Cardiac ventricle fibroblast (primary cell): ENCODE data around the gene PRUNE1. TPM values are rescaled to one million over a fixed set of nuclear protein-coding genes. Genes with fewer than 3 reads are reported as not detected.

Experiments used
- total RNA-seq: library from RNA; depleted of rRNA; stranded (reverse); fragments of >200 nt; gene quantifications from 2 replicates; pipeline ENCODE4 v1.2.3, GENCODE V29; 2015

Gene PRUNE1, protein sequence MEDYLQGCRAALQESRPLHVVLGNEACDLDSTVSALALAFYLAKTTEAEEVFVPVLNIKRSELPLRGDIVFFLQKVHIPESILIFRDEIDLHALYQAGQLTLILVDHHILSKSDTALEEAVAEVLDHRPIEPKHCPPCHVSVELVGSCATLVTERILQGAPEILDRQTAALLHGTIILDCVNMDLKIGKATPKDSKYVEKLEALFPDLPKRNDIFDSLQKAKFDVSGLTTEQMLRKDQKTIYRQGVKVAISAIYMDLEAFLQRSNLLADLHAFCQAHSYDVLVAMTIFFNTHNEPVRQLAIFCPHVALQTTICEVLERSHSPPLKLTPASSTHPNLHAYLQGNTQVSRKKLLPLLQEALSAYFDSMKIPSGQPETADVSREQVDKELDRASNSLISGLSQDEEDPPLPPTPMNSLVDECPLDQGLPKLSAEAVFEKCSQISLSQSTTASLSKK
- total RNA-seq: 10.6 and 11.8 TPM in 2 replicates

DNA sequence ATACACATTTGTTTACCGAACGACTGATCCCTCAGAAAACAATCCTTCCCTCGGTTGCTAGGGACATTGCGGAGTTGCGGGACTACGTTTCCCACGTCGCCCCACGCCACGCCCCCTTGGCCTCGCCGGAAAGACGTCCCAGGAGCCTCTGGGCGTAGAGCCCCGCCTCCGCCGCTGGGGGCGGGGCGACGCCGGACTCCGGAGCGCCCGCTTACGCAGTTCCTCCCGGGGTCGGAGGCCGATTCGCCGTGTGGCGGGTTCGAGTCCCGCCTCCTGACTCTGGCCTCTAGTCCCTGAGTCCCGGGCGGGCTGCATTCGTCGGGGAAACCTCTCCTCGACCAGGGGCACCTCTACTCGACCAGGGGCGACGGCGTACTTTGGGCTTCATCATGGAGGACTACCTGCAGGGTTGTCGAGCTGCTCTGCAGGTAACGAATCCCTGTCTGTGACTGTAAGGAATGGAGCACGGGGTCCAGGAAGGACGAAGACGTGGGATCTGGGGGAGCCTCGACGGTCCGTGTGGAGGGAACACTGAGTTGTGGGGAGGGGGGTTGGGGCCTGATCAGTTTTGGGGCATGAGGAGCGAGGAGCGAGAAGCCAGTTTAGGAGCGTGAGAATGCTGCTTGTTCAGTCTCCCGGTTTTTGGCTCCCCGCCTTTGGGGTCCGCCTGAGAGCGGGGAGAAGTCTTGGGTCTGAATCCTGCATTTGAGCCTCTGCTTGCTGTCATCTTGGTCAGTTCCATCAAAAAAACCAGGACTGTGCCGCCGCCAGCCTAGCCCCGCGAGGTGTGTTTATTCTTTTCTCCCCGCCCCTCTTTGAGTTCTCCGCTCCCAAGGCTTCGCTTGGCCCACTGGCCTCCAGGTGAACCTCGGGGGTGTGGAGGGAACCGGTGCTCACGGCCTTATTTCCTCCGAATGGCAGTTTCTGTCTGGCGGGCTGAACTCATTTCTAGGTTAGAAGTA, at the start of gene PRUNE1:
Gene PRUNE1, plus strand, starts transcription at position 206 of the 962 bp plus-strand sequence. Its CDS starts 184 bp downstream, at position 390.

DNA sequence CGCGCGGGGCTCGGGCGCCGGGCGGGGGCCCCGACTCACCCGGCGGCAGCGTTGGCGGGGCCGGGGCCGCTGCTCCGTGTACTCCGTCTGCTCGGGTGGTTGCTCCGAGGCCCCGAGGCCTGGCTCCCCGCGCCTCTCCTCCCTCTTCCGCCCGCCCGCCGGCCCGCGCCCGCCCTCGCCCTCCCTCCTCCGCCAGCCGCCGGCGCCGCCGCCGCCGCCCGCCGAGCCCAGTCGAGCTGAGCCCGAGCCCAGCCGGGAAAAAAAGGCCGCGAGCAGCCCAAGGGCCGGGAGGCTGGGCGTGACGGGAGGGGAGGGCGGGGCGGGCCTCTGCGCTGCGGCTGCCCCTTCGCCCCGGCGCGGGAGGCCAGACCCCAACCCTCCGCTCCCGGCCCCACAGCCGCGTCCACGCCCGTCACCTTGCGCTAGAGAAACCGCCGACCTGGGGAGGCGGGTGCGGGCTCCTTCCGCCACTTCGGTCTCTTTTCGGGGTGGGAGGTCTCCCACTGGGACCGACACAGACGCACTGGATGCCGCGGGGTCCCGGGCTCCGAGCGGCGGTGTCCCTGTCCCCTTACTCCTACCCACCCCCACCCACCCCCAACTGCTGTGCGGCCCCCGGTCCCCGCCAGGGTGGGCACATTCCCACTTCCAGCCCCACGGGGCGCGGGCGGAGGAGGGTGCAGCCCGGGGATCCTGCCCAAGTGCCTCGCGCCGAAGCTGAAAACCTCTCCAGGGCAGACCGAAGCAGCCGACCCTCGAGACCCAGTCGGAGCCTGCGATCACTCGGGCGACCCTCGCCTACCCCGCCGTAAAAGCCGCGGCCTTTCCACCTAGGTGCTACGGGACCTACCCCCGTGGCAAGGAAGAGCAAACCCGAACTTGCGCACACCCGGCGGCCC, 33.4 kb upstream of the PRUNE1 start, which contains the start of gene CERS2:
Gene CERS2, minus strand, starts transcription at position 256 of the 899 bp plus-strand sequence. CDS start 5,745 bp downstream, outside the sequence.

DNA sequence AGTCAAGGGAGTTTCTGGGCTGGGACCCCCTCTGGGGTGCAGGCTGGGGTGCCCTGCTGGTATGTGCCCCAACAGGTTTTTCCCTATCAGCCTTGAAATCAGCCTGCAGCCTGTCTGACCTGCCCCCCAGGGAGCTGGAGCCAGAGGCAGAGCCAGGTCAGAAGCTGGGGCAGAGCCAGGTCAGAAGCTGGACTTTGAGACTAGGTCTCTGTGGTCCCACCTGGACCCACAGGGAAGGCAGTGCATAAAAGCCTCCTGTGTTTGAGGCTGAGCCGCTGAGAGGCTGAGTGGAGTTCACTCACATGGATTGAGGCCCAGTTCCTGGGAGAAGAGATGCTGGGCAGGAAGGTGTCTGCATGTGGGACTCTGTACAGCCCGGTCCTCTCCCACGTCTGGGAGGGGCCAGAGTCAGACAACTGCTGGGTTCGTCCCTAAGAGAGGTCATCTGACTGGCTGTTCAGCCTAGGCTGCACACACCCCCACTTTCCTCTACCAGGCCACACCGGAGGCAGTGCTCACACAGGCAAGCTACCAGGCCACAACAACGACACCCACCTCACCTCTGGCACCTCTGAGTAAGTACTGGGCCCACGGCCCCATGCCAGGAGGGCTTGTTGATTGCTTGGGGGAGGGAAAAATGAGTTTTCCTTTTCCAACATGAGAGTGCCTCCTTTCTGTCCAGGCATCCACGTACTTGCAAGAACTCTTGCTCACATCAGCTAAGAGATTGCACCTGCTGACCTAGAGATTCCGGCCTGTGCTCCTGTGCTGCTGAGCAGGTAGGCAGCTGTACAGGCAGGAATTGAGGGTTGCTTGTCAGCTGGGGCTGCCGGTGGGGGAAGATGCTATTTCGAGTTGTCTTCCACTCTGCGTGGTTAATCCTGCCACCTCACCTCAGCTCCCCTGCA, 26.2 kb upstream of the PRUNE1 start, which contains the start of gene ANXA9:
Gene ANXA9, plus strand, starts transcription at position 488 of the 908 bp plus-strand sequence. CDS start 814 bp downstream, outside the sequence.

DNA sequence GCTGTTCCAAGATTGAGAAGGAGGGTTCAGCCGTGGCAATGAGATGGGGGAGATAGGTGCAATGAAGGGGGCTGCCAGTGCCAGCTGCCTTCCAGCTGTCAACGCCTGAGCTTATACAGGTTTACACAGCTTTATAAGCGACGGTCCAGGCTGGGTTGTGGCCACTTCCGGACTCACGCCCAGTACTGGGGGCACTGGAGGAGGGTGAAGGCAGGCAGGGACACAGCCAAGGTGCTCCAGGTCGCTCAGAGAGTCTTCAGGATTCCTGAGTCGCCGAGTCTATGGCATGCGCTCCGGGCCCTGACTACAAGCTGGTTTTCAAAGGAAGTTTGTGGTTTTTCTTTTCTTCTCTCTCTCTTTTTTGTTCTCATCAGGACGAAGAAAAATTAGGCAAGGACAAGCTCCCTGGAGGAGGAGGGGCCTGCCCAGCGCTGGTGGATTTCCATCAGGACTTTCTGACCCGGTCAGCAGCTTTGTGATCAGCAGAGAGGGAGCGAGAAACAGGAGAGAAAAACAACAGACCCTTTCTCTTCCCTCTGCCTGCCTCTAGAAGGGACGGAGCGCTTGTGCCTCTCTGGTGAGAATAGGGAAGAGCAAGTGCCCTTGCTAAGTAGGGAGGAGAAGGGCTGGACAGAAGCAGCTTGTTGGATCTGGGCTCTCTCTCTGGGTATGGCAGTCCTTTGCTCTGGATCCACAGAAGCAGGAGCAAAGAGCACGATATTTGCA, 1.8 kb upstream of the PRUNE1 start, which contains the start of gene MINDY1:
Gene MINDY1, minus strand, starts transcription at position 576 of the 726 bp plus-strand sequence. CDS start 4,285 bp downstream, outside the sequence.

DNA sequence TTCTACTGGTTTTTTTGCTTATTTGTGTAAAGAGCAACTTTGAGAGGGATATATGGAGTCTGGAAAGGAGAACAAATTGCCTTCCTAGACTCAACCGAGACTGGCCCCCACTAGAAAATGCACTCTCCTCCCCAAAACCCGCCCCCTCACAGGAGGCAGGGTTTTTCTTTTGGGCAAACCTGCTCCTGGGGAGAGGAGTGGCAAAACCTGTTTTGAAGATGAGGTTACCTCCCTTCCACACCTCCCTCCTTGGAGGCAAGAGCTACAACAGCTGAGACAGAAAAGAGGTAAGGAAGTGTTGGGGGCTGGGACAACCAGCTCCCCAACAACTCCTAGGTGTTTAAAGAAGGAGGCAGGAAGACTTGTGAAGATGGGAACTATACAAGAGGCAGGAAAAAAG, 28.1 kb downstream of the PRUNE1 start, which contains the start of gene BNIPL:
Gene BNIPL, plus strand, starts transcription at position 231 of the 400 bp plus-strand sequence. Its CDS starts 140 bp downstream, at position 371.

DNA sequence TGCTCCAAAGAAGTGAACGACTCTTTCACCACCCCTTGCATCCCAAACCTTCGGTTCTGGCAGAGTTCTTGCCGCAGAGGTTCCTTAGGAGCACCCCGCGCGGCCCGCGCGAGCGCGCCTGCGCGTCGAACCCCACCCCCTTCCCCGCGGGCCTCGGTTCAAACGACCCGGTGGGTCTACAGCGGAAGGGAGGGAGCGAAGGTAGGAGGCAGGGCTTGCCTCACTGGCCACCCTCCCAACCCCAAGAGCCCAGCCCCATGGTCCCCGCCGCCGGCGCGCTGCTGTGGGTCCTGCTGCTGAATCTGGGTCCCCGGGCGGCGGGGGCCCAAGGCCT, 39.3 kb downstream of the PRUNE1 start, which contains the start of gene C1orf56:
Gene C1orf56, plus strand, starts transcription at position 161 of the 334 bp plus-strand sequence. Its CDS starts 97 bp downstream, at position 258.

DNA sequence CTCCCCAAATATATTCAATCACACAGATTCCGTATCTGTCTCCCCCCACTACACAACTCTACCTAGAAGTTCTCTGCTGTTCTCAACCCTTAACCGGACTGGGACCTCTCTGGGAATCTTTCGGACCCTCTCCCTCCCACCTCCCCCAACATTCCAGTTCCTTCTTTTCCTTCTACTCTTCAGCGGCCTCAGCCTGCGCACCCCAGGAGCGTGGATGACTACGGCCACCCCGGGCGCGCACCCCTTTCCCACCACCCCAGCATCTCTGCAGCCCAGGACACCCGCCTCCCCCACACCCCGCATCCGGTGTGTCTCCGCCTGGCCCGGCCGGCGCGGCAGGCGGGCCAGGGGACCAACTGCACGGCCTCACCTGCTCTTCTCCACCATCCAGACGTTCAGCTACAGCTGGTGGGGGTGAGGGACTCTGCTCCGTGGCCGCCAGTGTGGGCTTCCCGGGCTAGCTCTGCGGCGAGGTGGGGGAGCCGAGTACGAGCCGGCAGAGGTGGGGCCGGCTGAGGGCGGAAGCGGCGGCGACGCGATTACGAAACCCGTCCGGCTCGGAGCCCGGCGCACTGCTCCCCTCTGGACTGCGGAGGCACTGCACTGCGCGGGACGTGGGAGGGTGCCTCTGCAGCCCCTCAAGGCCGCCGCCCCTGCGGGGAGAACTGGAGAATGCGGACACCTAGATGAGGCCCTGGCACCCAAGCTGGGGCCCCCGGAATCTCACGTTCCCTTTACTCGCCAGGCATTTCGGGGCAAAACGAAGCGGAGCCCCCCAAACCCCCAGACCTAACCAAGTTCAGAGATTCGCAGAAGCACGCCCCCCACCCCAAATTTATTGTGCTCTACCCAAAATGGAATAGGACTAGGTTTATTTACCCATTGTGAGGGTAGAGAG, 51.1 kb downstream of the PRUNE1 start, which contains the start of gene CDC42SE1:
Gene CDC42SE1, minus strand, starts transcription at position 514 of the 898 bp plus-strand sequence. CDS start 3,892 bp downstream, outside the sequence.

DNA sequence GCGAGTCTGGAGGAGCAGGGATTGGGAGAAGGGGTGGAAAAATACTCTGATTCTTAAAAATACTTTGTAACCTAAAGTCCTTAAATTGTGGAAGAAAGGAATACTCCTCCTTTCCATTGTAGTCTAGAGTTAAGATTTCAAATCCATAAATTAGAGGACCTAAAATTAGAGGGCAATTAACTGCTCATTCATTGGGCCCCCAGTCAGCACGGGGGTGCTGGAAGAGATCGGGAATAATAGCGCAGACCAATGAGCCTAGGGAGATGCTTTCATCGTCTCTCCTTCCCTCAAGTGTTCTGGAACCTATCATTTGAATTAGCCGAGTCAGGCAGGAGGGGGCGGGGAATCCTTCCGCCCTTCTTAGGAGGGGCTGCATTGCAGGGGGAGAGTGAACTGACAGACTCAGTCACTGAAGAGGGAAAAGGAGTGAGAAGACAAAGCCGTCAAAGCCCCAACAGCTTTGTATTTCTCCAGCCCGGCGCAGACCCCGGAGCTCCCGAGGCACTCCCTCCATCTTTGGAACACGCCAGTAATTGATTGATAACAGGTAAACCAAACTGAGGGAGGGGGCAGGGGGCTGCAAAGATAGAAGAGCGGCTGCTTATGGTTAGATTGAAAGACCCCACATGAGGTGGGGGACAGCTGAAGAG, 51.9 kb downstream of the PRUNE1 start, which contains the start of gene MLLT11:
Gene MLLT11, plus strand, starts transcription at position 391 of the 650 bp plus-strand sequence. CDS start 6,828 bp downstream, outside the sequence.

DNA sequence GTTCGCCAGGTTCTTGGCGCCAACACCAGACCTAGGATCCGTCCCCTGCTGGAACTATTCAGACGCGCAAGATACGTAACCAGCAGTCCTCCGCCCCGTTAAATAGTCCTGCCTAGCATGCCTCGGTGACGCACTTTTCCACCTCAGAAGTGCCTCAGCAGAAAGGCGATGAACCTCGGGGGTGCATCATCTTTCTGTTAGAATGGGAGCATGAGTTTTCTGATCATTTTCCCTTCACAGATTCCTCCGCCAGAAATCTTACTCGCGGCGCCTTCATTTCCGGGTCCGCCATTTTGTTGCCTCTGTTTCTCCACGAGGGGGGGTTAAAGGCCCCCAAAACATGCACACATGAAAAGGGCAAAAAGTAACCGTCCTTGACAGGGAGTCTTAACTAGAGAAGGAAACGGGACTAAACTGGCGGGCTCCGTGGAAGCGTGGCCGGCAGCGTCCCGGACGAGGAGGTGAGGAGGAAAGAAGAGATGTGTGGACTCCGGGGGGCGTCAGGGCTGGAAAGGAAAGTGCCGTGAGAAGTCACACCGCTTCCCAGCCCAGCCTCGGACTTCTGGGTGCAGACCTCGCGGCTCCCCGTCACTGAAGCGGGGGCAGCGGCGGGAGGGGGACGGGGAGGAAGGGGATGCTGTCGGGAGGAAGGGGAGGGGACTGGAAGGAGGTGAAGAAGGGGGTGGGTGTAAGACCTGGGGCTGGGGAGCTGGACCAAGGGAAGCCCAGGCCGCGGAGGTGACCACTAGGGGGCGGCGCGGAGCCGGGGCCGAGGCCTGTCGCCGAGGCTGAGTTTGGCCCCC, 62.4 kb downstream of the PRUNE1 start, which contains the start of gene GABPB2:
Gene GABPB2, plus strand, starts transcription at position 288 of the 803 bp plus-strand sequence. CDS start 17,429 bp downstream, outside the sequence.

Other genes starting within 250 kb of the PRUNE1 start
- 2.8 and 3.3 TPM in 2 replicates for gene CTSS, start 242.7 kb upstream of the PRUNE1 start, total RNA-seq
- gene CTSK, start 200.2 kb upstream of the PRUNE1 start, total RNA-seq: 87.5 and 106 TPM in 2 replicates
- 33.0 and 39.6 TPM in 2 replicates for gene ARNT, start 131.8 kb upstream of the PRUNE1 start, total RNA-seq
- gene CTXND2, start 121.3 kb upstream of the PRUNE1 start, total RNA-seq: not detected in 2 replicates
- 18.0 and 18.8 TPM in 2 replicates for gene SETDB1, start 82.1 kb upstream of the PRUNE1 start, total RNA-seq
- gene CERS2, start 33.6 kb upstream of the PRUNE1 start, total RNA-seq: 67.4 and 84.2 TPM in 2 replicates
- gene ANXA9, start 26.2 kb upstream of the PRUNE1 start, total RNA-seq: not detected in 2 replicates
- 9.0 and 9.6 TPM in 2 replicates for gene MINDY1, start 1.5 kb upstream of the PRUNE1 start, total RNA-seq
- gene BNIPL, start 28.1 kb downstream of the PRUNE1 start, total RNA-seq: 0.06 TPM in 1 of 2 replicates, not detected in the other
- 3.4 and 4.8 TPM in 2 replicates for gene C1orf56, start 39.3 kb downstream of the PRUNE1 start, total RNA-seq
- gene CDC42SE1, start 51.2 kb downstream of the PRUNE1 start, total RNA-seq: 22.7 and 26.0 TPM in 2 replicates
- 0.93 and 0.94 TPM in 2 replicates for gene MLLT11, start 51.9 kb downstream of the PRUNE1 start, total RNA-seq
- gene GABPB2, start 62.3 kb downstream of the PRUNE1 start, total RNA-seq: 8.0 and 15.6 TPM in 2 replicates
- gene SEMA6C, start 138.2 kb downstream of the PRUNE1 start, total RNA-seq: 2.8 and 4.1 TPM in 2 replicates
- gene TNFAIP8L2, start 148.2 kb downstream of the PRUNE1 start, total RNA-seq: 0.19 TPM in 1 of 2 replicates, not detected in the other
- 6.7 and 11.6 TPM in 2 replicates for gene LYSMD1, start 157.5 kb downstream of the PRUNE1 start, total RNA-seq
- gene SCNM1, start 157.7 kb downstream of the PRUNE1 start, total RNA-seq: 21.6 and 25.7 TPM in 2 replicates
- gene TMOD4, start 167.5 kb downstream of the PRUNE1 start, total RNA-seq: 1.1 TPM in 1 of 2 replicates, not detected in the other
- 16.0 and 21.8 TPM in 2 replicates for gene VPS72, start 181.7 kb downstream of the PRUNE1 start, total RNA-seq
- gene PIP5K1A, start 190.1 kb downstream of the PRUNE1 start, total RNA-seq: 24.7 and 34.7 TPM in 2 replicates
- gene PSMD4, start 246.3 kb downstream of the PRUNE1 start, total RNA-seq: 91.2 and 94.7 TPM in 2 replicates